LNCAP (cell line): ENCODE data around the gene SSBP2.

ENCODE experiments used
- TF ChIP-seq, protein P1 (sequence below): fragments of 450-650 bp; IDR thresholded peaks from 2 replicates; pipeline ENCODE4 v1.5.1; 2017; ENCODE audit warnings: mild to moderate bottlenecking

Gene SSBP2

DNA sequence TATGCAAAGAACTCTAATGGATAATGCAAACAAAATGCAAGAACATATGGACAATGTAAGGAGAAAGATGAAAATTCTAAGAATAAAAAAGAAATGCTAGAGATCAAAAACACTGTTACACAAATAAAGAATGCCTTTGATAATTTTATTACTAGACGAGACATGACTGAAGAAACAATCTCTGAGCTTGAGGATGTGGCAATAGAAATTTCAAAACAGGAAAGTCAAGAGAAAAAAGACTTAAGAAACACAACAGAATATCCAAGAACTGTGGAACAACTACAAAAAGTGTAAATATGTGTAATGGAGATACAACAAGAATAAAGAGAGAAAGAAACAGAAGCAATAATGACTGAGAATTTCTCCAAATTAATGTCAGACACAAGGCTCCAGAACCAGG is 216.5 kb downstream of the SSBP2 start:
- TF ChIP-seq, protein P1, sequence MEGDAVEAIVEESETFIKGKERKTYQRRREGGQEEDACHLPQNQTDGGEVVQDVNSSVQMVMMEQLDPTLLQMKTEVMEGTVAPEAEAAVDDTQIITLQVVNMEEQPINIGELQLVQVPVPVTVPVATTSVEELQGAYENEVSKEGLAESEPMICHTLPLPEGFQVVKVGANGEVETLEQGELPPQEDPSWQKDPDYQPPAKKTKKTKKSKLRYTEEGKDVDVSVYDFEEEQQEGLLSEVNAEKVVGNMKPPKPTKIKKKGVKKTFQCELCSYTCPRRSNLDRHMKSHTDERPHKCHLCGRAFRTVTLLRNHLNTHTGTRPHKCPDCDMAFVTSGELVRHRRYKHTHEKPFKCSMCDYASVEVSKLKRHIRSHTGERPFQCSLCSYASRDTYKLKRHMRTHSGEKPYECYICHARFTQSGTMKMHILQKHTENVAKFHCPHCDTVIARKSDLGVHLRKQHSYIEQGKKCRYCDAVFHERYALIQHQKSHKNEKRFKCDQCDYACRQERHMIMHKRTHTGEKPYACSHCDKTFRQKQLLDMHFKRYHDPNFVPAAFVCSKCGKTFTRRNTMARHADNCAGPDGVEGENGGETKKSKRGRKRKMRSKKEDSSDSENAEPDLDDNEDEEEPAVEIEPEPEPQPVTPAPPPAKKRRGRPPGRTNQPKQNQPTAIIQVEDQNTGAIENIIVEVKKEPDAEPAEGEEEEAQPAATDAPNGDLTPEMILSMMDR: no peak

- TF ChIP-seq, protein P1: no peak
Observed at GRCh38 chr5:81533629-81534405, 217.1 kb downstream of the SSBP2 start.

GRCh38 chr5:81530919-81531318 is 220.0 kb downstream of the SSBP2 start:
- TF ChIP-seq, protein P1: no peak

- TF ChIP-seq, protein P1: no peak
Observed at GRCh38 chr5:81525690-81526089, 225.2 kb downstream of the SSBP2 start.

- TF ChIP-seq, protein P1: no peak
Observed at GRCh38 chr5:81524015-81524414, 226.9 kb downstream of the SSBP2 start.

DNA sequence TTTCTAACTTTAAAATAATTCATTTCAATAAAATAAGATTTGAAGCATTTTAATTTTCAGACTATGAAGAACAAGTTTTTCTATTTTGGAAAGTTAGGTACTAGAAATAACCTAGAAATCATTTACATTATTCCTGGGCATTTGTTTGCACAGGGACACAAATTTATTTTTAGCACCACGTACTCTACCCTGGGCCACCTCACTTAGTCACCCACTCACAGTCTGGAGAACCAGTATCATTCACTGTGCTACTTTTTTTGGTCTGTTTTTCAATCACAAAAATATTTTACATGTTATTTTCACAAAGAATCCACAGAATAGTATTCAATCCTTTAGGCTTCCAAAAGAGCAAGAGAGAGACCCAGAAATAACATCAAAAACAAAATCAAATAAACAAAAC is 228.3 kb downstream of the SSBP2 start:
- TF ChIP-seq, protein P1: no peak

DNA sequence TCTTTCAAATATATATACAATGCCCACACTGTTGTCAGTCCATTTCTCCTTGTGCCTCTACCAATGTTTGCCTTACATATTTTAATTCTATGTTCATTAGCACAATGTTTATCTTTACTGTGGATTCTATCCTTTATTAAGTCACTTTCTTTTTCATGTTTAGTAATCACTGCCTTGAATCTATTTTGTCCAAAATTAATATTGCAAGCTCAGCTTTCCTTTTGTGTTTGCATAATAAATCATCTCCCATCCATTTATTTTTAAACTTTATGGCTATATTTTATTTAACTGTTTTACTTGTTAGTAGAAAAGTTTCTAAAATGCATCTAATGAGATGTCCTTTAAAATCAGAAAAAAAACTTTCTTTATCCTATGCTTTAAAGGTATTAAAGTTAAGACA is 230.1 kb downstream of the SSBP2 start:
- TF ChIP-seq, protein P1: no peak
